K562 (cell line): Measurements from ENCODE around the gene RHOT1. TPM values are rescaled to one million over a fixed set of nuclear protein-coding genes. Genes with fewer than 3 reads are reported as not detected.
A peak's percentile ranks its signal among the peaks of the same experiment; 100 is the strongest.

Experiments
- ATAC-seq: fragments of 200-7000 bp; cut with Tn5 transposase; 3 replicates; pipeline ENCODE4 v1.9.1; 2020; ENCODE audit warnings: moderate library complexity
- BruUV-seq: library from RNA; stranded (reverse); fragments of 400-500 nt; replicated peaks from 2 replicates; lab custom pipeline; 2021; lab: Mats Ljungman, UMichigan
- CTCF ChIA-PET: fragments of 300-600 bp; formaldehyde crosslinking; extraction: SDS; loops from one replicate; lab custom pipeline; 2021; ENCODE audit warnings: low intra/inter-chr PET ratio; lab: Yijun Ruan, JAX
- POLR2A ChIA-PET: fragments of 300-600, 350-650 bp; sonication (Branson Sonifier 250); formaldehyde crosslinking; extraction: SDS; loops from one replicate; lab custom pipeline; 2021; ENCODE audit warnings: antibody characterized with exemption, inconsistent platforms; lab: Yijun Ruan, JAX
- DNase-seq, 4 experiments: peaks; one replicate each; pipeline versions ENCODE4 v3.0.0 to v3.0.0-alpha.2; 2011 to 2018; ENCODE audit warnings: low spot score in 3 of 4, mixed read lengths in 3 of 4; ENCODE audit errors: extremely low read depth in 1 of 4
- FAIRE-seq: peaks from 2 replicates; lab custom pipeline; 2011; peaks lifted over from hg19 to GRCh38; lab: Jason Lieb, UNC
- H2AFZ ChIP-seq: 2 replicates; pipeline ENCODE4 v1.6.0; 2011; ENCODE audit warnings: low read depth, low read length, control low read depth, inconsistent platforms
- H3K27ac ChIP-seq: fragments of 200-600 bp; 3 replicates; pipeline ENCODE4 v1.8.0; 2011; ENCODE audit warnings: low read depth, mild to moderate bottlenecking, control low read depth, inconsistent platforms, low read length, moderate library complexity, mixed read lengths; ENCODE audit errors: extremely low read depth
- H3K27me3 ChIP-seq, 2 experiments: fragments of 300-600 bp in 1 of 2; 2 replicates in 1 of 2; 3 replicates in 1 of 2; pipeline versions ENCODE4 v1.6.0 to v1.8.0; 2011; ENCODE audit warnings: inconsistent platforms in 2 of 2, low read length in 2 of 2, mild to moderate bottlenecking in 1 of 2, mixed read lengths in 1 of 2, moderate library complexity in 1 of 2; ENCODE audit not compliant: control insufficient read depth in 2 of 2, insufficient read depth in 2 of 2
- H3K36me3 ChIP-seq: fragments of 300-600 bp; 3 replicates; pipeline ENCODE4 v1.8.0; 2011; ENCODE audit warnings: mild to moderate bottlenecking, low read length, inconsistent platforms; ENCODE audit not compliant: control insufficient read depth, insufficient read depth
- H3K4me1 ChIP-seq, 2 experiments: fragments of 200-600 bp in 1 of 2; replicated peaks in 1 of 2; 2 replicates in 1 of 2; 3 replicates in 1 of 2; pipeline versions ENCODE4 v1.5.1 to v1.8.0; 2011; ENCODE audit warnings: inconsistent platforms in 2 of 2, low read length in 2 of 2, mild to moderate bottlenecking in 1 of 2, mixed read lengths in 1 of 2, moderate library complexity in 1 of 2; ENCODE audit not compliant: control insufficient read depth in 2 of 2, insufficient read depth in 2 of 2
- H3K4me2 ChIP-seq: 2 replicates; pipeline ENCODE4 v1.6.1; 2011; ENCODE audit warnings: low read length, control low read depth, inconsistent platforms, mixed read lengths; ENCODE audit not compliant: insufficient read depth
- H3K4me3 ChIP-seq: fragments of 200-600 bp; sonication (generic), shearing (Covaris generic); 2 replicates; pipeline ENCODE4 v1.5.1; 2016; ENCODE audit warnings: control low read depth, inconsistent platforms
- H3K79me2 ChIP-seq: fragments of 200-600 bp; 3 replicates; pipeline ENCODE4 v1.8.0; 2011; ENCODE audit warnings: low read length, inconsistent platforms; ENCODE audit not compliant: control insufficient read depth, insufficient read depth
- H3K9ac ChIP-seq, 2 experiments: 2 replicates each; pipeline versions ENCODE4 v1.6.0 to v1.6.1; 2011; ENCODE audit warnings: low read depth in 2 of 2, low read length in 2 of 2, control low read depth in 1 of 2, inconsistent platforms in 1 of 2, mild to moderate bottlenecking in 1 of 2, mixed read lengths in 1 of 2; ENCODE audit not compliant: insufficient read depth in 1 of 2
- H3K9me1 ChIP-seq: one replicate; pipeline ENCODE4 v1.6.0; 2011; ENCODE audit warnings: inconsistent platforms, mild to moderate bottlenecking, low read length, moderate library complexity; ENCODE audit not compliant: control insufficient read depth, insufficient read depth
- H3K9me3 ChIP-seq: replicated peaks from 2 replicates; pipeline ENCODE4 v1.5.1; 2011; ENCODE audit warnings: low read depth, low read length, inconsistent platforms; ENCODE audit not compliant: control insufficient read depth, insufficient read depth
- H4K20me1 ChIP-seq: replicated peaks from 2 replicates; pipeline ENCODE4 v1.6.1; 2011; ENCODE audit warnings: low read length, inconsistent platforms, mixed read lengths; ENCODE audit not compliant: control insufficient read depth, insufficient read depth
- CCNT2 ChIP-seq: IDR thresholded peaks from 2 replicates; pipeline ENCODE4 v1.6.1; 2011; ENCODE audit warnings: borderline replicate concordance, low read depth, mild to moderate bottlenecking, moderate library complexity, mixed read lengths, low read length; ENCODE audit not compliant: insufficient read length; ENCODE audit errors: extremely low read depth
- CEBPB ChIP-seq: fragments of 450-650 bp; IDR thresholded peaks from 2 replicates; pipeline ENCODE4 v1.6.1; 2016; ENCODE audit warnings: missing genetic modification characterization, missing compliant biosample characterization
- CEBPG ChIP-seq, 3 experiments: fragments of 200-800 bp in 1 of 3; sonication (Bioruptor generic) in 1 of 3; sonication (generic) in 1 of 3; formaldehyde crosslinking in 1 of 3; IDR thresholded peaks in 2 of 3; conservative IDR thresholded peaks in 1 of 3; 2 replicates each; pipeline versions ENCODE4 v1.6.1 to v1.8.0; 2016 to 2022; ENCODE audit warnings: missing compliant biosample characterization in 2 of 3, missing genetic modification characterization in 2 of 3, mild to moderate bottlenecking in 1 of 3, missing genetic modification reagents in 1 of 3
- ELF1 ChIP-seq: fragments of 200-800 bp; sonication (Bioruptor generic); IDR thresholded peaks from 2 replicates; pipeline ENCODE4 v1.6.1; 2016; ENCODE audit warnings: missing genetic modification characterization, missing compliant biosample characterization
- ELK1 ChIP-seq: sonication (generic); formaldehyde crosslinking; IDR thresholded peaks from 2 replicates; pipeline ENCODE4 v1.8.1; 2022; ENCODE audit warnings: missing genetic modification reagents
- GTF2E2 ChIP-seq: fragments of 200-800 bp; sonication (Bioruptor generic); IDR thresholded peaks from 2 replicates; pipeline ENCODE4 v1.6.1; 2016; ENCODE audit warnings: missing genetic modification characterization, missing compliant biosample characterization
- ILF3 ChIP-seq: fragments of 450-650 bp; IDR thresholded peaks from 2 replicates; pipeline ENCODE4 v1.6.1; 2018; ENCODE audit warnings: antibody characterized with exemption, mild to moderate bottlenecking, moderate library complexity, borderline replicate concordance
- MEF2D ChIP-seq: conservative IDR thresholded peaks from 2 replicates; pipeline ENCODE4 v1.6.1; 2016; ENCODE audit warnings: low read depth, missing genetic modification characterization, missing compliant biosample characterization
- MYBL2 ChIP-seq, 2 experiments: fragments of 450-650 bp in 1 of 2; sonication (generic) in 1 of 2; formaldehyde crosslinking in 1 of 2; IDR thresholded peaks; 2 replicates each; pipeline versions ENCODE4 v1.6.1 to v1.8.1; 2017 to 2022; ENCODE audit warnings: borderline replicate concordance in 1 of 2, inconsistent platforms in 1 of 2, low read depth in 1 of 2, mild to moderate bottlenecking in 1 of 2, missing genetic modification reagents in 1 of 2, moderate library complexity in 1 of 2
- MYNN ChIP-seq, 2 experiments: sonication (generic); formaldehyde crosslinking in 1 of 2; IDR thresholded peaks; 2 replicates each; pipeline versions ENCODE4 v1.5.0 to v1.6.1; 2016 to 2020; ENCODE audit warnings: antibody characterized with exemption in 1 of 2, missing genetic modification reagents in 1 of 2
- PHB ChIP-seq: fragments of 250-450 bp; sonication (Bioruptor Pico); IDR thresholded peaks from 2 replicates; pipeline ENCODE4 v1.5.0; 2021
- RAD51 ChIP-seq: fragments of 450-650 bp; IDR thresholded peaks from 2 replicates; pipeline ENCODE4 v1.7.1; 2016; ENCODE audit warnings: low read depth, mild to moderate bottlenecking, borderline replicate concordance
- RBM22 ChIP-seq: fragments of 200-400 bp; formaldehyde crosslinking; IDR thresholded peaks from 2 replicates; pipeline ENCODE4 v1.6.1; 2018; ENCODE audit warnings: low read length, low read depth; ENCODE audit not compliant: poor library complexity, severe bottlenecking
- RHOXF2B ChIP-seq: fragments of 250-450 bp; sonication (Bioruptor Pico); conservative IDR thresholded peaks from 2 replicates; pipeline ENCODE4 v1.5.1; 2021
- THRAP3 ChIP-seq: fragments of 450-650 bp; IDR thresholded peaks from 2 replicates; pipeline ENCODE4 v1.6.1; 2016; ENCODE audit warnings: mild to moderate bottlenecking, inconsistent platforms, borderline replicate concordance
- ZFP91 ChIP-seq: sonication (generic); formaldehyde crosslinking; IDR thresholded peaks from 2 replicates; pipeline ENCODE4 v1.8.0; 2022; ENCODE audit warnings: mild to moderate bottlenecking, missing genetic modification reagents
- ZNF217 ChIP-seq: sonication (generic); formaldehyde crosslinking; IDR thresholded peaks from 2 replicates; pipeline ENCODE4 v1.8.0; 2022; ENCODE audit warnings: mild to moderate bottlenecking, missing genetic modification reagents
- ZNF830 ChIP-seq: fragments of 250-450 bp; sonication (Bioruptor Pico); IDR thresholded peaks from 2 replicates; pipeline ENCODE4 v1.5.0; 2021; ENCODE audit warnings: mild to moderate bottlenecking
- WGBS: fragments of 100-300 bp; shearing (Covaris generic); methylation state at CpG from one replicate; pipeline ENCODE4 v1.1.6; 2016; ENCODE audit warnings: low coverage, mixed read lengths; ENCODE audit not compliant: insufficient coverage; ENCODE audit errors: missing lambda C conversion rate; 5-methylcytosine and 5-hydroxymethylcytosine counted together
- in situ Hi-C: fragments of 300-500 bp; cut with MboI; formaldehyde crosslinking; loops from 4 replicates; pipeline ENCODE4 v1.15.0; 2018; ENCODE audit warnings: inconsistent platforms, mixed read lengths
- intact Hi-C: fragments of 100-400 bp; cut with micrococcal nuclease; formaldehyde crosslinking; loops from 2 replicates; pipeline ENCODE4 v1.14.2; 2022
- polyA plus RNA-seq, 8 experiments: library from polyadenylated mRNA; depleted of rRNA in 4 of 8; stranded (reverse) in 5 of 8; unstranded in 3 of 8; fragments of >200 nt; fragmentation: Nextera tagmentation in 2 of 8; fragmentation: Illumina TruSeq in 1 of 8; extraction: Ambion mirVana in 2 of 8; extraction: Trizol in 1 of 8; gene quantifications; 2 replicates each; pipeline versions ENCODE4 v1.2.1 to v1.2.3, GENCODE V29; 2011 to 2014; ENCODE audit warnings: inconsistent platforms in 1 of 8, missing spikeins in 1 of 8
- total RNA-seq, 7 experiments: library from RNA; depleted of rRNA in 6 of 7; stranded (reverse); fragments of >200 nt in 6 of 7; fragmentation: Illumina TruSeq in 2 of 7; extraction: Trizol in 2 of 7; gene quantifications; 2 replicates each; pipeline versions ENCODE4 v1.2.1 to v1.2.3, GENCODE V29; 2011 to 2021; ENCODE audit warnings: low replicate concordance in 1 of 7

The RHOT1 gene
- total and polyA plus RNA-seq, 9 of the 15 experiments (the other 6 are each of a cell fraction or from before 2014, with no cell fraction given): 23.0 to 101 (median 32.2) TPM

GRCh38 chr17:32141258-32141657 lies 1.0 kb upstream of the RHOT1 start:
- ChIA-PET POLR2A (interaction anchor here (0.6 to 2.3 kb wide), 7 partner anchors 11 to 374 kb away, joined by 3 to 10 read pairs (median 4); no protein-coding TSS in a partner anchor), CTCF (no interaction called here)
- H3K9me1 ChIP-seq: no peaks in the 10 kb centered on the region
- peak overlapping the region; percentile 86 for H3K4me2 ChIP-seq
- intact Hi-C loops: loop anchor here (5.0 kb wide), 1 partner anchor 41 kb away; no protein-coding TSS in a partner anchor
- peak overlapping the region; percentile 99 for H2AFZ ChIP-seq
- H3K4me1 ChIP-seq: peaks cover 9 to 11% of the 10 kb centered on the region in 2 experiments; a peak in 4 of 5 replicates
- no peaks in the 10 kb centered on the region for H3K9me3 ChIP-seq
- H3K79me2 ChIP-seq: peaks cover 48% of the 10 kb centered on the region
- FAIRE-seq (no peak), DNase-seq (peak in 1 of 4 experiments; percentile 64), ATAC-seq (no peak)
- BruUV-seq: no TSS peak
- H3K27ac ChIP-seq: peak overlapping the region; percentile 90
- H4K20me1 ChIP-seq: no peaks in the 10 kb centered on the region
- H3K36me3 ChIP-seq: peaks cover 10% of the 10 kb centered on the region; the same call in 2 of the 3 replicates
- peak overlapping the region in 1 of 2 experiments; percentile 84; a peak in 2 of 4 replicates for H3K9ac ChIP-seq
- WGBS: 27% methylated on average over 3 of the region's 3 CpGs
- H3K27me3 ChIP-seq: no peaks in the 10 kb centered on the region
- in situ Hi-C loops: no loop called here
- H3K4me3 ChIP-seq: peak overlapping the region; percentile 86
- TF ChIP-seq ZNF217 (CRISPR knock-in tag) (no peak), THRAP3 (no peak), ILF3 (no peak), RAD51 (peak; percentile 57), ELF1 (tag) (no peak; the same call in 1 of the 2 replicates), GTF2E2 (0 out of 2 replicates have a peak, but pooled peaks have one; percentile 21), MEF2D (tag) (no peak), ZNF830 (CRISPR knock-in tag) (no peak), ZFP91 (CRISPR knock-in tag) (no peak), CCNT2 (no peak), CEBPG (CRISPR knock-in tag; IDR thresholded peaks at IDR 0.05) (no peak), CEBPG (tag; conservative IDR thresholded peaks at IDR 0.05 in 1 of 2, IDR thresholded peaks at IDR 0.05 in 1 of 2) (peak; percentile 74 to 88), CEBPB (tag) (peak; percentile 93), MYNN (IDR thresholded peaks at IDR 0.05) (0 out of 2 replicates have a peak, but pooled peaks have one; percentile 64), MYNN (CRISPR knock-in tag; IDR thresholded peaks at IDR 0.05) (no peak), RBM22 (no peak), RHOXF2B (no peak), MYBL2 (IDR thresholded peaks at IDR 0.05; ENCODE audit: low read depth) (peak; percentile 78), MYBL2 (CRISPR knock-in tag; IDR thresholded peaks at IDR 0.05; ENCODE audit: borderline replicate concordance) (no peak), ELK1 (CRISPR knock-in tag) (no peak), PHB (CRISPR knock-in tag) (no peak)
